C4-2B (cell line): ENCODE measurements around the gene TMTC2.

Source experiments
- CTCF ChIP-seq: fragments of 450-650 bp; conservative IDR thresholded peaks from 2 replicates; pipeline ENCODE4 v1.5.1; 2017; ENCODE audit warnings: mild to moderate bottlenecking
- ZFX ChIP-seq: fragments of 450-650 bp; IDR thresholded peaks from 2 replicates; pipeline ENCODE4 v1.6.1; 2017

DNA sequence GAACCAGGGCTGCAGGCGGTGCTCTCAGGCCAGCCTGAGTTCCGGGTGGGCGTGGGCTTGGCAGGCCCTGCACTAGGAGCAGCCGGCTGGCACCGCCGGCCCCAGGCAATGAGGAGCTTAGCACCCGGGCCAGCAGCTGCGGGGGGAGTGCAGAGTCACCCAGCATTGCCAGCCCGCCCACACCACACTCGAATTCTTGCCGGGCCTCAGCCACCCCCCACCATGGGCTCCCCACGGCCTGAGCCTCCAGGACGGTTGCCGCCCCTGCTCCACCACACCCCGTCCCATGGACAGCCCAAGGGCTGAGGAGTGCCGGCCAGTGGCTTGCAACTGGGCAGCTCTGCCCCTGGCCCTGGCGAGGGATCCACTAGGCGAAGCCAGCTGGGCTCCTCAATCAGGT lies 453.4 kb downstream of the TMTC2 start:
- TF ChIP-seq CTCF (no peak), ZFX (no peak)
